Hematopoietic multipotent progenitor cell treated with erythropoietin and hydrocortisone succinate and interleukin-3 and kit ligand, for 4 days (in vitro differentiated cells): ENCODE results near the gene SCPEP1.
A peak's percentile ranks its signal among the peaks of the same experiment; 100 is the strongest.

Experiments
- DNase-seq: peaks from one replicate; pipeline ENCODE4 v3.0.0-alpha.2; 2015

The SCPEP1 gene

DNA sequence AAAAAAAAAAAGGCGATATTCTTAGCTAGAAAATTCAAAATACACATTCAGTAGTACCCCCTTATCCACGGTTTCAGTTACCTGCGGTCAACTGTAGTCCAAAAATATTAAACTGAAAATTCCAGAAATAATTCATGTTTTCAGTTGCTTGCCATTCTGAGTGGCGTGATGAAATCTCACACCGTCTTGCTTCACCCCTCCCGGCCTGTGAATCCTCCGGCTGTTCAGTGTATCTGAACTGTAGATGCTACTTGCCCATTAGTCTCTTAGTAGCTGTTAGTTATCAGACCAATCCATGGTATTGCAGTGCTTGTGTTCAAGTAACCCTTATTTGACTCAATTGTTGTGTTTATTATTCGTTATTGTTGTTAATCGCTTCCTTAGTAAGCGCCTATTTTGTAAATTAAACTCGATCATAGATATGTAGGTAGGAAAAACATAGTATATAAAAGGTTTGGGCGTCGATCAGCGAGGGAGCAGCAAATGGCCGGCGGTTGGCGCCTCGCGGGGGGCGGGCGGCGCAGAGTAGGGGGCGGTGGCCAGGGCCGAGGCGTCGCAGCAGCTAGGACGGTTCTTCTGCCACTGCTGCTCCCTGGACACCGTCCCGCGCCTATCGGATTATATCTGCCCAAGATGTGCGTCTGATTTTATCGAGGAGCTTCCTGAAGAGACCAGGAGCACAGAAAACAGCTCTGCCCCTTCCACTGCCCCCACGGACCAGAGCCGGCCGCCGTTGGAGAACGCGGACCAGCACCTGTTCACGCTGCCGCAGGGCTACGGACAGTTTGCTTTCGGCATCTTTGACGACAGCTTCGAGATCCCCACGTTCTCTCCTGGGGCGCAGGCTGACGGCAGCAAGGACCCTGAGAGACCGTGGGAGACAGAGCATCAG, 67.3 kb downstream of the SCPEP1 start:
- DNase-seq = peak; percentile 7

DNA sequence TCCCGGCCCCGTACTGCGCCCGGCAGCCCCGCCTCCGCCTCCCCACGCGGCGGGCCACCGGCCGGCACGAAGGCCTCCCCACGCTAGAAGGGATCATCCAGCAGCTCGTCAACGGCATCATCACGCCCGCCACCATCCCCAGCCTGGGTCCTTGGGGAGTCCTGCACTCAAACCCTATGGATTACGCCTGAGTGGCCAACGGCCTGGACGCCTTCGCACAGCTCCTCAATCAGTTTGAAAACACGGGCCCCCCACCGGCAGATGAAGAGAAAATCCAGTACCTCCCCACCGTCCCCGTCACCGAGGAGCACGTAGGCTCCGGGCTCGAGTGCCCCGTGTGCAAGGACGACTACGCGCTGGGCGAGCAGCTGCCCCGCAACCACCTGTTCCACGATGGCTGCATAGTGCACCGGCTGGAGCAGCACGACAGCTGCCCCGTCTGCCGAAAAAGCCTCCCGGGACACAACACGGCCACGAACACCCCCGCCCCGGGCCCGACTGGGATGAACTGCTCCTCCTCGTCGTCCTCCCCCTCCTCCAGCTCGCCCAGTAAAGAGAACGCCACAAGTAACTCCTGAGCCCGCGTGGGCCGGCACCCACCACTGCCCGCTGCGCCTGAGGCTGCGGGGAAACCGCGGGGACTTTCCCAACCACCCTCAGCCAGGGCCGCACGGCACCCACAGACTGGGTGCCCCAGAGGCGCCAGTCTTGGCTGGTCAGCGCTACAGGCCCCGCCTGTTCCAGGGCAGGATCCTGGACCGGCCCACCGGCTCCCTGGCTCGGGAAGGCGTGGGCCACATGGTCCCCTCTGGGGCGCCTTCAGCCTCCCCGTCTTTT, 68.2 kb downstream of the SCPEP1 start:
- DNase-seq = peak; percentile 16

DNA sequence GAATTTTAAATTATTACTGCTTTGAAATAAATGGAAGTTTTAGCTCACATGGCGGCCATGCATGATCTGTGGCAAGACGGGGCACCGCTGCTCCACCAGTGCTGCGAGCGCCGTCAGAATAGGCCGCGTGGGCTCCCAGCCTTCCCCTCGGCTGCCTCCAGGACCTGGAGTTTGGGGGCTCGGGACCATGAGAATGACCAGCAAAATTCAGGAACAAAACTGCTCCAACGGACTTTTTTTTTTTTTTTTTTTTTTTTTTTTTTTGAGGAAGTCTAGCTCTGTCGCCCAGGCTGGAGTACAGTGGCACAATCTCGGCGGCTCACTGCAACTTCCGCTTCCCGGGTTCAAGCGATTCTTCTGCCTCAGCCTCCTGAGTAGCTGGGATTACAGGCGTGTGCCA, 68.8 kb downstream of the SCPEP1 start:
- DNase-seq = peak; percentile 23

DNA sequence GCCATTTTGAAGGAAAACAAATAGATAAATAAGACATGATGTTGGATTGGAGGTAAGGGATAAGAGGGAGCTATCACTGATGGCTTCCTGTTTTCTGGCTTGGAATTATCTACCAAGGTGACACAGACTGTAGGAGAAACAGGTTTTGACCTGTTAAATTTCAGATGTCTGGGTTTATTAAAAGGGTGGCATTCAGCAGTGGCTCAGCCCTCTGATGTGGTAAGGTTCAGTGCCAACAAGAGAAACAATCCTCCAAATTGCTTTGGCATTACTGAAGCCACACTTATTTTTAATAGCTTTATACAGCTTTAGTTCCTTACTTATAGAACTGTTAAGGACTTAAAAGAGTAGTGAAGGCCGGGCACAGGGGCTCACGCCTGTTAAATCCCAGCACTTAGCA, 70.2 kb downstream of the SCPEP1 start:
- DNase-seq = no peak

DNA sequence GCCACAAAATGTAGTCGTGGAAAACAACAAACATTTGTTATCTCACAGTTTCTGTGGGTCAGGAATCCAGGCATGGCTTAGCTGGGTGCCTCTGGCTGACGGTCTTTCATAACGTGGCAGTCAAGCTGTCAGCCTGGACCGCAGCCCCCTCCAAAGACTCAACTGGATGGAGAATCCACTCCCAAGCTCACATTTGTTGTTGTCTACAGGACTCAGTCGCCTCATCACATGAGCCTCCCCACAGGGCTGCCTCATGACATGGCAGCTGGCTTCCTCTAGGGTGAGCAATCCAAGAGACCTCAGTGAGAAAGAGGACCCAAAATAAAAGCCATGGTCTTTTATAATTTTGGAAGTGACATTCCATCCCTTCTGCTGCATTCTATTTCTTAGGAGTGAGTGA, 72.4 kb downstream of the SCPEP1 start:
- DNase-seq = peak; percentile 11

DNA sequence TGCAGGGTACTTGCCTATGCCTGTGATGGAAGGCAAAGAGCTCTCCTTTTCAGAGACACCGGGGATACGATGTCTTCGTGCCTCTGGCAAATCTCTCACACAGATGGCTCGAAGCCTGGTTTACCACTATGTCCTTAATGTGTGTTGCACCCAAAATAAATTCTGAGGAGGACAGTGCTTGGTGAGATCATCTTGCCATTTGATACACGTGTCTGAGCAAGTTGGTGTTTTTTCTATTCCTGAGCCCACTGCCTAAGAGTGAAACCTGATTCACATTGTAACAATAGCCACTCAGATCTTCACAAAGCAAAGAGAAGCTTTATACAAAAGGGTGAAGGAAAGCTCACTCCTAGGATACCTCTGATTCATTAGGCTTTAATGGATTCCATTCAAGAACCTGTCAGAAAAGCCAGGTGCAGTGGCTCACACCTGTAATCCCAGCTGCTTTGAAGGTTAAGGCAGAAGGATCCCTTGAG, 74.0 kb downstream of the SCPEP1 start:
- DNase-seq = no peak
